Measurements from ENCODE around the gene LY6G6F. TPM values are rescaled to one million over a fixed set of nuclear protein-coding genes. Genes with fewer than 3 reads are reported as not detected.

LY6G6F gene
- total and polyA plus RNA-seq, 2 experiments from 2014 or later = not detected

GRCh38 chr6:31737315-31737990 lies 30.8 kb downstream of the LY6G6F start (continued):
- TF ChIP-seq ETS1 (IDR thresholded peaks at IDR 0.05) = no peak
- TF ChIP-seq ZNF462 (CRISPR knock-in tag; IDR thresholded peaks at IDR 0.05) = no peak
- no peak for TF ChIP-seq EZH2 (IDR thresholded peaks at IDR 0.05; ENCODE audit: low read depth, unreplicated experiment)
- no peak for TF ChIP-seq POLR2AphosphoS5 (IDR thresholded peaks at IDR 0.05; ENCODE audit: low read depth)
- no peak for TF ChIP-seq STAT1 (IDR thresholded peaks at IDR 0.05; ENCODE audit: unreplicated experiment)
